ENCODE data around the gene RNF167.

Gene RNF167

GRCh38 chr17:4938688-4939545, 1.2 kb upstream of the RNF167 start:
- TF ChIP-seq CTCF (IDR thresholded peaks at IDR 0.05), result no peak

GRCh38 chr17:4939546-4939795, 597 bp upstream of the RNF167 start:
- TF ChIP-seq CTCF (IDR thresholded peaks at IDR 0.05), result no peak

GRCh38 chr17:4940555-4941318, 669 bp downstream of the RNF167 start:
- no peak for TF ChIP-seq CTCF (IDR thresholded peaks at IDR 0.05)

- no peak for TF ChIP-seq CTCF (IDR thresholded peaks at IDR 0.05)
Measured at GRCh38 chr17:4941319-4941610, 1.2 kb downstream of the RNF167 start.

GRCh38 chr17:4942760-4943508, 2.9 kb downstream of the RNF167 start:
- TF ChIP-seq CTCF (IDR thresholded peaks at IDR 0.05), result no peak

- no peak for TF ChIP-seq CTCF (IDR thresholded peaks at IDR 0.05)
Measured at GRCh38 chr17:4944163-4944553, 4.1 kb downstream of the RNF167 start.

GRCh38 chr17:4944554-4945175, 4.6 kb downstream of the RNF167 start:
- no peak for TF ChIP-seq CTCF (IDR thresholded peaks at IDR 0.05)

Measured in LNCAP (cell line).